M059J (cell line): ENCODE results near the gene PIP4K2C. TPM values are rescaled to one million over a fixed set of nuclear protein-coding genes. Genes with fewer than 3 reads are reported as not detected.
"Not testable (repeated sequence)": the region's sequence is repeated elsewhere in the genome, so short reads cannot be mapped to it uniquely, and the experiment has no call there.

Experiments used
- DNase-seq: peaks from one replicate; pipeline ENCODE4 v3.0.0-alpha.2; 2012; ENCODE audit warnings: low read depth
- total RNA-seq: library from RNA; depleted of rRNA; stranded (reverse); fragments of >200 nt; shearing (Covaris generic); gene quantifications from 2 replicates; pipeline ENCODE4 v1.2.3, GENCODE V29; 2014; rRNA removed

PIP4K2C gene
- total RNA-seq, 1 experiment from 2014 or later = 71.2 TPM

DNA sequence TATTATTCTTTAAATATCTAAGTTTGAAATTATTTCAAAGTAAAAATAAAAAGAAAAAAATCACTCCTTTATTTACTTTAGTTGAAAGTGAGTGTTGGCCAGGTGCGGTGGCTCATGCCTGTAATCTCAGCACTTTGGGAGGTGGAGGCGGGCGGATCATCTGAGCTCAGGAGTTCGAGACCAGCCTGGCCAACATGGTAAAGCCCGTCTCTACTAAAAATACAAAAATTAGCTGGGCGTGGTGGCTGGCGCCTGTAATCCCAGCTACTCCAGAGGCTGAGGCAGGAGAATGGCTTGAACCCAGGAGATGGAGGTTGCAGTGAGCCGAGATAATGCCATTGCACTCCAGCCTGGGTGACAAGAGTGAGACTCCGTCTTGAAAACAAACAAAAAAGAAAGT lies 45.7 kb downstream of the PIP4K2C start:
- DNase-seq = not testable (repeated sequence)

DNA sequence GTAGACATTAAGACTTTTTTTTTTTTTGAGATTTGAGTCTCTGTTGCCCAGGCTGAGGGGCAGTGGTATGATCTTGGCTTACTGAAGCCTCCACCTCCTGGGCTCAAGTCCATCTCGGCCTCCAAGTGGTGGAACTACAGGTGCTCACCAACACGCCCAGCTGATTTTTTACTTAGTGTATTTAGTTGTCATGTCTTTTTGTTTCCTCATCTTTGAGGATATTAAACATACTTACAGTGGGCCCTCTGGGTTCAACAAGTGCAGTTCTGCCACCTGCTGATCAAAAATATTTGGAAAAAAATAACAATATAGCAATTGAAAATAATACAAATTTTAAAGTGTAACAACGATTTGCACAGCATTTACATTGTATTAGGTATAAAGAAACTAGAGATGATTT lies 46.4 kb downstream of the PIP4K2C start:
- DNase-seq = no peak

DNA sequence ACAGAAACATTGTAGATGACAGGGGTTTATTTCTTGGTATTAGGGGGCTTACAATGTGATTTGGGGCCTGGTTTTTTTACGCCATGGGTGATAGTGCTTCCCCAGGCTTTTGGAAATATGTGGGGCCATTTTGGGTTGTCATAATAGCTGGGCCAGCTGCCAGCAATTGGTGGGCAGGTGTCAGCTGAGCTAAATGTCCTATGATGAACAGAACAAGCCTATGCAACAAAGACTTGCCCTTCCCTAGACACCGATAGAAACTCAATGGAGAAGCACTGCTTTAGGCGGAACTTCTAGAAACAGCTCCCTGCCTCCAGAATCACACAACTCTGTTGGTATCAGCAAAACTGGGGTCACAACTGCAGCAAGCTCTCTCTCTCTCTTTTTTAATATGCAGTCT lies 47.1 kb downstream of the PIP4K2C start:
- no peak for DNase-seq

GRCh38 chr12:57640175-57641042 lies 49.4 kb downstream of the PIP4K2C start:
- DNase-seq = no peak

GRCh38 chr12:57641699-57642442 lies 50.9 kb downstream of the PIP4K2C start:
- no peak for DNase-seq

DNA sequence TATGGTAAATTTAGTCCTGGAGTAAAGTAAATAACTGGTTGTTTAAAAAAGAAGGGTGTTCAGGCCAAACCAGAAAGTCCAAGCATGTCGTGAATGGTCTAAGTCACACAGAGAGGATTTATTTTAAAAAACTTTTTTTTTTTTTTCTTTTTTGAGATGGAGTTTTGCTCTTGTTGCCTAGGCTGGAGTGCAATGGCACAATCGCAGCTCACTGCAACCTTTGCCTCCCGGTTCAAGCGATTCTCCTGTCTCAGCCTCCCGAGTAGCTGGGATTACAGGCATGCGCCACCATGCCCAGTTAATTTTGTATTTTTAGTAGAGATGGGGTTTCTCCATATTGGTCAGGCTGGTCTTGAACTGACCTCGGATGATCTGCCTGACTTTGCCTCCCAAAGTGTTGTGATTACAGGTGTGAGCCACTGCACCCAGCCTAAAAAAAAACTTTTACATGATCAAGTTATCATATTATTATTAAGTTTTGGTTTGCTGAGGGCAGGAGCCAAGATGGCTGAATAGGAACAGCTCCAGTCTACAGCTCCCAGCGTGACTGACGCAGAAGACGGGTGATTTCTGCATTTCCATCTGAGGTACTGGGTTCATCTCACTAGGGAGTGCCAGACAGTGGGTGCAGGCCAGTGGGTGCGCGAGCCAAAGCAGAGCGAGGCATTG lies 55.1 kb downstream of the PIP4K2C start:
- DNase-seq = peak; percentile 44

DNA sequence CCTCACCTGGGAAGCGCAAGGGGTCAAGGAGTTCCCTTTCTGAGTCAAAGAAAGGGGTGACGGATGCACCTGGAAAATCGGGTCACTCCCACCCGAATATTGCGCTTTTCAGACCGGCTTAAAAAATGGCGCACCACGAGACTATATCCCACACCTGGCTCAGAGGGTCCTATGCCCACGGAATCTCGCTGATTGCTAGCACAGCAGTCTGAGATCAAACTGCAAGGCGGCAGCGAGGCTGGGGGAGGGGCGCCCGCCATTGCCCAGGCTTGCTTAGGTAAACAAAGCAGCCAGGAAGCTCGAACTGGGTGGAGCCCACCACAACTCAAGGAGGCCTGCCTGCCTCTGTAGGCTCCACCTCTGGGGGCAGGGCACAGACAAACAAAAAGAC lies 55.7 kb downstream of the PIP4K2C start:
- DNase-seq = not testable (repeated sequence)

Other genes starting within 250 kb of the PIP4K2C start
- gene R3HDM2, start 160.1 kb upstream of the PIP4K2C start, total RNA-seq = 12.1 and 16.4 TPM in 2 replicates
- gene INHBC, start 156.4 kb upstream of the PIP4K2C start, total RNA-seq = not detected in 2 replicates
- 0.42 and 1.4 TPM in 2 replicates for gene INHBE, start 135.9 kb upstream of the PIP4K2C start, total RNA-seq
- gene GLI1, start 131.4 kb upstream of the PIP4K2C start, total RNA-seq = 1.5 TPM in 1 of 2 replicates, not detected in the other
- gene ARHGAP9, start 111.3 kb upstream of the PIP4K2C start, total RNA-seq = 0.44 and 0.69 TPM in 2 replicates
- gene MARS1, start 103.1 kb upstream of the PIP4K2C start, total RNA-seq = 68.9 and 99.8 TPM in 2 replicates
- 39.3 and 45.9 TPM in 2 replicates for gene DDIT3, start 70.7 kb upstream of the PIP4K2C start, total RNA-seq
- gene MBD6, start 68.4 kb upstream of the PIP4K2C start, total RNA-seq = 5.0 and 18.2 TPM in 2 replicates
- 97.9 and 119 TPM in 2 replicates for gene DCTN2, start 44.0 kb upstream of the PIP4K2C start, total RNA-seq
- gene KIF5A, start 41.1 kb upstream of the PIP4K2C start, total RNA-seq = 0.30 and 0.37 TPM in 2 replicates
- 20.1 and 21.4 TPM in 2 replicates for gene DTX3, start 13.6 kb downstream of the PIP4K2C start, total RNA-seq
- 6.2 and 13.2 TPM in 2 replicates for gene ARHGEF25, start 20.2 kb downstream of the PIP4K2C start, total RNA-seq
- 21.6 and 43.3 TPM in 2 replicates for gene B4GALNT1, start 42.0 kb downstream of the PIP4K2C start, total RNA-seq
- 298 and 647 TPM in 2 replicates for gene OS9, start 102.9 kb downstream of the PIP4K2C start, total RNA-seq
- gene AGAP2, start 147.6 kb downstream of the PIP4K2C start, total RNA-seq = 0.07 TPM in 1 of 2 replicates, not detected in the other
- 36.2 and 57.0 TPM in 2 replicates for gene TSPAN31, start 153.8 kb downstream of the PIP4K2C start, total RNA-seq
- 175 and 179 TPM in 2 replicates for gene CDK4, start 161.1 kb downstream of the PIP4K2C start, total RNA-seq
- 6.7 and 7.9 TPM in 2 replicates for gene MARCHF9, start 163.9 kb downstream of the PIP4K2C start, total RNA-seq
- gene CYP27B1, start 175.9 kb downstream of the PIP4K2C start, total RNA-seq = 1.8 and 3.2 TPM in 2 replicates
- gene METTL1, start 180.9 kb downstream of the PIP4K2C start, total RNA-seq = 8.4 and 12.4 TPM in 2 replicates
- 6.6 and 8.9 TPM in 2 replicates for gene EEF1AKMT3, start 181.4 kb downstream of the PIP4K2C start, total RNA-seq
- 27.6 and 37.9 TPM in 2 replicates for gene TSFM, start 191.6 kb downstream of the PIP4K2C start, total RNA-seq
- 0.10 TPM in 1 of 2 replicates, not detected in the other for gene AVIL, start 227.5 kb downstream of the PIP4K2C start, total RNA-seq